Ureter (tissue), 1 donor: ENCODE measurements around the gene JADE2. TPM values are rescaled to one million over a fixed set of nuclear protein-coding genes. Genes with fewer than 3 reads are reported as not detected.
A peak's percentile ranks its signal among the peaks of the same experiment; 100 is the strongest.

ENCODE experiments used
- DNase-seq: peaks from one replicate; pipeline ENCODE4 v3.0.0-alpha.2; 2020; ENCODE audit warnings: low spot score
- total RNA-seq: library from RNA; stranded (reverse); gene quantifications from one replicate; pipeline ENCODE4 v1.2.4, GENCODE V29; 2023
- donor health status: DM: yes; HTN: yes; CAD: no.

The JADE2 gene
- total RNA-seq, 1 donor from 2014 or later = 68.7 TPM

GRCh38 chr5:134529460-134529859 lies 4.0 kb downstream of the JADE2 start:
- no peak for DNase-seq

GRCh38 chr5:134530301-134531077 lies 5.0 kb downstream of the JADE2 start:
- DNase-seq = no peak

GRCh38 chr5:134533115-134533815 lies 7.8 kb downstream of the JADE2 start:
- DNase-seq = peak; percentile 74

- DNase-seq = no peak
Observed at GRCh38 chr5:134534058-134534725, 8.7 kb downstream of the JADE2 start.

GRCh38 chr5:134534726-134535110 lies 9.2 kb downstream of the JADE2 start:
- DNase-seq = no peak

- no peak for DNase-seq
Observed at GRCh38 chr5:134536876-134537275, 11.4 kb downstream of the JADE2 start.

- DNase-seq = no peak
Observed at GRCh38 chr5:134537297-134537696, 11.8 kb downstream of the JADE2 start.

- no peak for DNase-seq
Observed at GRCh38 chr5:134538296-134538695, 12.8 kb downstream of the JADE2 start.

GRCh38 chr5:134539732-134540131 lies 14.3 kb downstream of the JADE2 start:
- no peak for DNase-seq

- DNase-seq = no peak
Observed at GRCh38 chr5:134540747-134541733, 15.6 kb downstream of the JADE2 start.

GRCh38 chr5:134541736-134542376 lies 16.4 kb downstream of the JADE2 start:
- no peak for DNase-seq

GRCh38 chr5:134543820-134544614 lies 18.5 kb downstream of the JADE2 start:
- no peak for DNase-seq

GRCh38 chr5:134545070-134545868 lies 19.8 kb downstream of the JADE2 start:
- DNase-seq = no peak

- DNase-seq = no peak
Observed at GRCh38 chr5:134547066-134547465, 21.6 kb downstream of the JADE2 start.

GRCh38 chr5:134547579-134547978 lies 22.1 kb downstream of the JADE2 start:
- DNase-seq = peak; percentile 52

- DNase-seq = no peak
Observed at GRCh38 chr5:134547999-134548658, 22.7 kb downstream of the JADE2 start.

GRCh38 chr5:134549714-134550113 lies 24.2 kb downstream of the JADE2 start:
- DNase-seq = no peak

GRCh38 chr5:134550271-134551214 lies 25.1 kb downstream of the JADE2 start:
- no peak for DNase-seq
